Hepatocyte (in vitro differentiated cells): ENCODE data around the gene KRT14.

Source experiments
- CTCF ChIP-seq: fragments of 200-600 bp; sonication (generic); IDR thresholded peaks from 2 replicates; pipeline ENCODE4 v1.5.1; 2016; ENCODE audit warnings: antibody characterized with exemption, mild to moderate bottlenecking; ENCODE audit not compliant: poor library complexity
- EZH2 ChIP-seq: fragments of 200-600 bp; sonication (generic); IDR thresholded peaks from 2 replicates; pipeline ENCODE4 v1.6.1; 2016; ENCODE audit warnings: antibody characterized with exemption, mild to moderate bottlenecking, borderline replicate concordance
- EZH2phosphoT487 ChIP-seq: fragments of 200-600 bp; sonication (generic); IDR thresholded peaks from one replicate; pipeline ENCODE4 v1.6.1; 2018; ENCODE audit warnings: antibody characterized with exemption, mild to moderate bottlenecking, low read depth, moderate library complexity; ENCODE audit not compliant: unreplicated experiment, severe bottlenecking

- TF ChIP-seq CTCF (no peak), EZH2 (no peak), EZH2phosphoT487 (no peak)
Observed at GRCh38 chr17:41544491-41544892, 42.2 kb downstream of the KRT14 start.
